ENCODE data around the gene P2RX1.

The P2RX1 gene

DNA sequence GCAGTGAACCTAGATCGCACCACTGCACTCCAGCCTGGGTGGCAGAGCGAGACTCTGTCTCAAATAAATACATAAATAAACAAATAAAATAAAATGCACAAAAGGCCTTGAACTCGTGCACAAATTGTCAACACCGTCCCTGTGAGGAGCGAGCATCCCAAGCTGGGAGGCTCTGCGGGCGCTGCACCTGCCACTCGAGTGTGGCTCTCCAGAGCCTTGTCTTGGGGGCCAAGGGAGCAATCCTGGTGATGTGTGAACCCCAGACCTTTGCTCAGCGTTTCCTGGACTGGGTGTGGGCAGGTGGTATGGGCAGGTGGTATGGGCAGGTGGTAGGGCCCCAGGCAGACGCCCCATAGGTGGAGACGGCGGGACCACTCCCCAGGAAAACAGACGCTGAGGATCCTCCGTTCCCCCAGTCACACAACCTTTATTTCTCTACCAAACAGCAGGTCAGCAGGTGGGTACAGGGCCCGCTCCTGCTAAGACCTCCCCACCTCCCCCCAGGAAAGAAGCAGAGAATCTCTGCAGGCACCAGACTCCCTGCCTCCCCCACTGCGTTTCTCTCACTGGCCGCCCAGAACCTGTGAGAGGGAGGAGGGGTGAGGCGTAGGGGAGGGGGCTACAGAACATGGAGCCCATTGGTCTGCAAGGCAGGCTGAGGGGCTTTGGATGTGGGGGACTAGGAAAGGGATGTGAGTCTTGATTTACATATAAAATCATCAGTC is 7.4 kb upstream of the P2RX1 start:
- no peak for DNase-seq

DNA sequence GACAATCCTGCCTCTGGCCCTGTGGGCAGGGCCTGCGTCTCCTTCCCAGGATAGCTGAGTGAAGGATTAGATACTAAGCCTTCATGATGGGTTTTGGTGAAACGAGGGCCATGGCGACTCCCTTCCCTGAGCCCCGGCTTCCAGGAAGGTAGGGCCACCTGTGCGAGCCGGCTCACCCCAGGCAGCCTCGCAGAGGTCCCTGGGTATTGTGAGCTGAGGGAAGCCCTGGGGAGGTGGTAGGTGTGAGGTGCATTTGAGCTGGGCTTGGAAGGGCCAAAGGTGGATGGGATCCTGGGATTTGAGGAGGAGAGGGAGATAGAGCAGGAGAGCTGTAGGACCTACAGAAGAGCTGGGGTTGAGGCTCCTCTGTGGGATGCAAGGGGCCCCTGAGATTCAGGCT is 6.5 kb upstream of the P2RX1 start:
- no peak for DNase-seq

DNA sequence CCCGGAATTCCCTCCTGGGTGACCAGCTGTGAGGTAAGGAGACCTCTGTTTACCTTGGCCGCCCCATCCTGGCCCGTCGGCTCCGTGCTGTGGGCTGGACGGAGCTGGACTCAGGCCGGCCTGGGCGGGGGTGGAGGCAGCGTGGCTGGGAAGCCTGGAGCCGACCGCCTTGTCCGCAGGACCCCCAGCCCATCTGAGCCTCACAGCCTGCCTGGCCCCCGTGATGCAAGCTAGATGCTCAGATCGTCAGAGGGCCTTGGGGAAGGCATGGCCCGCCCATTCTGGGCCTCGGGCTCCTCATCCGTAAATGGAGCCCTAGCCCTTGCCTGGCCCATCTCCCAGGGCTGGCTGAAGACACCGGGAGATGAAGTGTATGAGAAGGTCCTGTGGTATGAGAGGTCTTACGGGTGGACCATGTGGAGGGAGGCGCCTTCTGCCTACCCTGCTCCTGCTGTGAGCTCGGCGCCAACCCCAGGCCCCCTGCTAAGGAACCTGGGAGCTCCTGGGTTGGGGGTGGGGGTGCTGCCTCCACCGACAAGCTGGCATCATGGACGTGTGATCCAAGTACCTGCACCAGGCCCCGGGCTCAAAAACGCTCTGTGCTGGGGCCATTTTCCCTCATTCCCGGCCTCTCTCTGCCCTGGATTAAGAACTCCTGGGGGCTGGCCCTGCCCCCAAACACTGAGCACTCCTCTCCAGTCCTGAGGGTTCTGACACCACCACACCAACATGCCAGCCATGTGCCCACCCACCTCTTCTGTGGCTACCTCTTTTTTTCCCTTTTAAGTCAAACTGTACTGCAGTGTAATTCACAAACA is 5.4 kb upstream of the P2RX1 start:
- no peak for DNase-seq

DNA sequence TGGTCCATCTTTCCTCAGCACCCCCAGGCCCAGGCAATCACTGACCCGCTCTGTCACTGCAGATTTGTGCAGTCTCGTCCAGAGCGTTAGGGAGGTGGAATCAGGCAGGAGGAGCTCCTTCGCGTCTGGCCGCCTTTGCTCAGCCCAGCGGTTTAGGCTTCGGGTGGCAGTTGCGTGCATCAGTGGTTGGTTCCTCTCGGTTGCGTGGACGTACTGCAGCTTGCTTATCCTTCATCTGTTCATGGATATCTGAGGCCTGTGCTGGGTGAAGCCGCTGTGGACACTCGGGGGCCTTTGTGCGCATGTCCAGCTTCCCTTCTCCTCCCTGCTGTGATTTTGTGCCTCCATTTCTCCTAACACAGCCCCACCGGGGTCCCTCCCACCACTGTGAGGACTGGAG is 4.7 kb upstream of the P2RX1 start:
- no peak for DNase-seq

DNA sequence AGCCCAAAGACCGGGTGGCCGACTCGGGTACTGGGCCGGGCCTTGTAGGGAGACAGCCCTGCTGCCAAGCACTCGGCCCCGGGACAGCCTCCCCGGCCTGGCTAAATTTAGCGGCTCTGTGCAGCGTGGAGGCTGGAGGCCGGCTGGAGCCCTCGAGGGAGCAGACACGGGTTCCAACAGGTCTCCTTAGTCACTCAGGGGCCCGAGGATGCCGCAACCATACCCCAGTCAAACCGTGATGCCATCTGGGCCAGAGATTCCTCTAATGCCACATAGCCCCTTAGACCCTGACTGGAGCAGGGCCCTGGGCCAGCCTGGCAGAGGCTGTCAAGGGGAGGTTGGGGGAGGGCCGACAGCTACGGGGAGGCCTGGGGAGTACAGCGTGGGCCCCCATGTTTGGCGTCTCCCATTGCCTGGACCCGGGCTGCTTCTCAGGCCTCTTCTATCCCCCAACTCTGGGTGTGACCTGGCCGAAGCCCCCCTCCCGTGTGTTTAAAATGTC is 2.9 kb upstream of the P2RX1 start:
- DNase-seq: no peak

DNA sequence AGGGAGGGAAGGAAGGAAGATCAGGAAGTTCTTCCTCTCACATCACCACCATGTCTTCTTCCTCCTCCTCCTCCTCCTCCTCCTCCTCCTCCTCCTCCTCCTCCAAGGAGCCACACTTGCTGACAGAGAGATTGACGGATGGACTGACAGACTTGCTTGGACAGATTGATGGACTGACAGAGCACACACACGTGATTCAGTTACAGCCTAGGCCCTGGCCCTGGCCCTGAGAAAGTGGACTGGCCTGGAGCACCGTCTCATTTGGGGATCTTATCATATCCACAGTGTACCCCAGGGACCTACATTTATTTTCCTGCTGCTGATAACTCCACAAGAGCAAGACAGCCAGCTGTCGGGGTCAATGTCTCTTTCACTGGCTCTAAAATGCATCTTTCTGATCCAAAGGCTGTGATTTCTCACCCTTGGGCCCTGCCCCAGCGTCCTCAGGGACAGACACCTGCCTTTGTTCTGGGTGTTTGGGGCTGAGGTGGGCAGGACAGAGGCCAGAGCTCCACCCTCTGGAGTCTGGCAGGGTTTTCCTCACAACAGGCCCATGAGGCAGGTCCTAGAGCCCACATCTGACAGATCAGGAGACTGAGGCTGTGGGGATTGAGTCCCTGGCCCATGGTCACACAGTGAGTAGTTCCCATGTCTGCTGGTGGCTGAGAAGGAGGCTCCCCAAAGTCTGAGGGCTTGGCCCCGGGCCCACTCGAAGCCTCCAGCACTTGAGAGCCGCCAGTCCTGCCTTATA is 2.3 kb upstream of the P2RX1 start:
- no peak for DNase-seq

DNA sequence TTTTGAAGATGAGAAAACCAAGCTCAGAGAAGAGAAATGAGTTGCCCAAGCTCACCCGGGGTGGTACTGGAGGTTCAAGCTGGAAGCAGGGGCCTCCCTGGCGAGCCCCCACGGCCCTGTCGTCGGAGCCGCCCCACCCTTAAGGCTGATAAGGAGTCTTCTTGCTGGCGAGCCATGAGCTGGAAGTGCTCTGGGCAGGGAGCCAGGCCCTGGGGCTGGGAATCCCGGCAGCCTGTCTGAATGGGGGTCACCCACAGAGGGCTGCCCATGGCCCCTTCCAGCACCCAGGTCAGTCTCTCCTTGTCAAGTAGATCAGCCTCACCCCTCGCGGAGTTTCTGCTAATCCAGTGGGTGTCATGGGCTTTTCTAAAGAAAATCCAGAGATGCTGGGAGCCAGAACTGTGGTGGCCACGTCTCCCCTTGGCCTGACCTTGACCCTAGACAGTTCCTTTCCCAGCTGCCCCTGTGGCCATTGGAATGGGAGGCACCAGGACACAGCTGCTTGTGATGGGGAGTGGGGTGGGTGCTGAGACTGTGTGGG is 1.2 kb upstream of the P2RX1 start:
- DNase-seq: peak; percentile 42

DNA sequence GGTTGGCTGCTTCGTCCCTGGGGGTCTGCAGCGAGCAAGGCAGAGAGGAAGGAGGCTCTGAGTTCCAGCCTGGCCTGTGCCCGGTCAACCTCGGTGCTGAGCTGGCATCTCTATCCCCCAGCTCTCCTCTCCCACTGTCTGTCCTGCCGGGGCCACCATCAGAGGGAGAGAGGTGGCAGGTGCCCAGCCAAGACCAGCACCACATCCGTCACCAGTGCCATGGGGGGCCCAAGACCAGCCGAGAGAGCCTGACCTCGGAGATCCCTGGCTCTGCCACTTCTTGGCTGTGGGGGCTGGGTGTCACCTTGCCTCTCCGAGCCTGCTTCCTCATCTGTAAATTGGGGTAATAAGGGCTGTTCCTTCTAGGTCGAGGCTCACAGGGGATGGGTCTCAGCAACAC is 560 bp upstream of the P2RX1 start:
- no peak for DNase-seq

DNA sequence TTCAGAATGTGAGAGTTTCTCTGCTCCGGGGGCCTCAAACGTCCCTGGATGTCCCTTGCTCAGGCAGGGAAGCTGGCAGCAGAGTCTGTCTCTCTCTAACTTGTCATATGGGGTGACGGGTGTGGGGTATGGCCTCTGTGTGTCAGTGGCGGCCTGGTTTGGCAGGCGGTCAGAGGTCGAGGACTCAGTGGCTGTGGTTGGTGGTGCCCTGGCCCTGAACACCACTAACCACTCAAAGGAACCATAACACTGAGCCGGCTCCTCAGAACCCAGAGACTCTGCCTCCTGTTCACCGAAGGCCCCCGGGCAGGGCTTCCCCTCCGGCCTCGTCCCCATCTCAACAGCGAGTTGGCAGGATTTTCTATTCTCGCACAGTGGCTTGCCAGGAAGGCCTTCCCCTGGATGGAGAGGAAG is 677 bp downstream of the P2RX1 start:
- DNase-seq: no peak

DNA sequence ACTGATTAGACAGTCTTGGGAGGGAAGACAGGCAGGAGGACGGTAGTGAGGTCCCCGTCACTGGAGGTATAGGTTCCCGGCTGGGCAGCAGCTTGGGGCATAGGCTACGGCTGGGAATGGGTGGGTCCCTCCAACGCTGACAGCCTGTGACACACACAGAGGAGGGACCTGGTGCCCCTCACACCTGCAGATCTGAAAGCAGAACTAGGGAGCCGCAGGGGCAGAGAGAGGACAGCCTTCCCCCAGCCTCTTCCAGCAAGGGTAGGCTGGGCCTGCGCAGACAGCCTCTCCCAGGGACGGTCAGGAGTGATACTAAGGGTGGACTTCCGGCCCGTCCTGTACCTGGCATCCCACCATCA is 2.0 kb downstream of the P2RX1 start:
- DNase-seq: no peak

DNA sequence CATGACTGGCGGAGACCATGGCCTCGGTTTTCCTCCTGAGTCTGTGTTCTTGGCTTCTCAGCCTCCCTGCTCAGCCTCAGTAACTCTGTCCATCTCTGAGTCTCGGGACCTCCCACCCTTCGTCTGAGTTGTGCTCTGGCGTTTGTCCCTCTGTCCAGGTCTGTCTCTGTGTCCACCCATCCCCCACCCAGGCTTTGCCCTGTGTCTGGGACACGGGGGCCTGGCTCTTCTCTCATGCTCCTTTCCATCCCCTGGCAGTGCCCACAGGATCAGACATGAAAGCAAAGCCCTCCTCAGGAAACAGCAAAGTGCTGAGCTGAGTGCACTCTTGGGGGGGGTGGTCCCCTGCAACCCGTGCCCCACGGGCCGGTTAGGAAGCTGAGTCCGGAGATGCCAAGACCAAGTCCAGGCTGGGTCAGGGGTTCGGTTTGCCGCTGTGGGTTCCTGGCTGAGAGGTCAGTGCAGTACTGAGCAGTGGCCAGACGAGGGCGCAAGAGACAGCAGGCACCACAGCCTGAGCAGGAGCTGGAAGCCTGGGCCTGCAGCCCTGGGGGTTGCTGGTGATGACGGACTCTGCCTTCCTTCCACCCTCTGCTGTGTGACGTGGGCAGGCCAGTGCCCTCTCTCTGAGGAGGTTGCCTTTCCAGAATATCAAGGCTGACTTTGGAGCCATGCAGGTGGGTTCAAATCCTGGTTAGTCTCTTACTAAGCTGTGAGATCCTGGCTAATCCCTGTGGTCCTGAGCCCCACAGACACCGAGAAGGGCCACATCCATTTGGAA is 2.5 kb downstream of the P2RX1 start:
- peak; percentile 41 for DNase-seq

DNA sequence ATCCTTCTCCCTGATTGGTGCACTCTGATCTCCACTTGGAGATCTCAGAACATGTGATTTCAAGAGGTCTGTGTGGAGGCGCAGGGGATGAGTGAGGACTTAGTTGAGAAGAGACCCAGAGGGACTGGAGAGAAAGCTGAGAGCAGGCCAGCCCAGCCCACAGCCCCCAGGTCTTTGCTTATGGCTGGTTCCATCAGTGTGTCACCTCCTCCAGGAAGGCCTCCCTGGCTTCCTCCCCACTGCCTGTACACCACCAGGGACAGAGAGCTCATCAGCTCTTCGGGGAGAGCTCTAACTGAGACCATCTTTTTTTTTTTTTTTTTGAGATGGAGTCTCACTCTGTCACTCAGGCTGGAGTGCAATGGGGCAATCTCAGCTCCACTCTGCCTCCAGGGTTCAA is 3.4 kb downstream of the P2RX1 start:
- no peak for DNase-seq

DNA sequence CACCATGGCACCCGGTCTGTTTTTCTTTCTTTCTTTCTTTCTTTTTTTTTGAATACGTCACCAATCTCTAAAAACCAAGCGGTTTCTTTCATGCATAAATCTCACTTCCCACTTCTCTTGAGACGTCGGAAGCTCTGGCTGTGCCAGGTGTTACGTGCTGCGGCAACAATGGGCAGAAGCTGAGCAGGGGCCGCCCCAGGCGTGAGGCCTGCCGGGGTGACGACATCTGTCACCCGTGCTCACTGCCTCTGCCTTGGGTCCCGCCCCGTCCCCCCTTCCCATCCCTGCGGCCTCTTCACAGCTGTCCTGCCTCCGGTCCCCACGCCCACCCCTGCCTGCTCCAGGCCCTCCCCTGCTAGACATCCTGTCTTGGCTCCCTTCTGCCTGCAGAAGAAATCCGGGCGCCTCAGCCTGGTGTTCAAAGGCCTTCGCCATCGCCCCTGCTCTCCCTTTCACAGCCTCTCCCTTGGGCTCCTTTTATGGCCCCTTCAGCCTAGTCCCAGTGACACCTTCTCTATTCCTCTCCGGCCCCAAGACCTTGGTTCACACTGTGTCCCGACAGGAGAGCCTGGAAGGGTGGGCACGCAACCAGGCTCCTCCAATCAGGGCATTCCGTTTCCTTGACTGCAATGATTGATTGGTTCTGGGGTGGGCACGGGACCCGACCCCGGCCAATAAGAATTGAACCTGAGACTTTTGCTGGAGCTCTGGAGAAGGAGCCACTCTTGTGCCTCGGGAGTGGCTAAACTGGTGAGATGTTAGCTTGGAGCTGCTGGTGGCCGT is 4.8 kb downstream of the P2RX1 start:
- no peak for DNase-seq

DNA sequence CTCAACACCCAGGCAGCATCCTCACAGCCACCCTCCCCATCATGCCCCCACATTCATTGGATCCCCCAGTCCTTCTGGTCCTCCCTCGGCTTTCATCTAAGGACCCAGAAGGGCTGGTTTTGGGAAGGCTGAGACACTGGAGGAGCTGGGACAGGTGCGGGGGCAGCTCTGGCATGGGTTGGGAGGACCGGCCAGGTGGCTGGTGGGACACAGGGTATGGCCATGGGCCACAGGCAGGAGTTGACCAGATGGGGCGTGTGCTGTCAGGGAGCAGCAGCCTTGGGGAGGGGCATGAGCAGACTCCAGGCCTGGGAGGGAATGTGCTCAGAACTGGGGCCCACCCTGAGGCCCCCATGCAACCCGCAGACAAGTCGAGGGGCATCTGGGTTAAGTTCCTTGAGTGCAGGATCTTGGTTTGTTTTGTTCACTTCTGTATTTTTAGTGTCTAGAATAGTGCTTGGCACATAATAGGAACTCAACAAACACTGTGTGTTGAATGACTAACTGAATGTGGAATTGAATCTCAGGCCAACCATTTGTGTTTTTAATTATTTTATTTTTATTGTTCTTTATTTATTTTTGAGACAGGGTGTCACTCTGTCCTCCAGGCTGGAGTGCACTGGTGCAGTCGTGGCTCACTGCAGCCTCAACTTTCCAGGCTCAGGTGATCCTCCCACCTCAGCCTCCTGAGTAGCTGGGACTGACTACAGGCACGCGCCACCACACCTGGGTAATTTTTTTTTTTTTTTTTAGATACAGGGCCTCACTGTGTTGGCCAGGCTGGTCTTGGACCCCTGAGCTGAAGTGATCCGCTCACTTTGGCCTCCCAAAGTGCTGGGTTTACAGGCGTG is 5.6 kb downstream of the P2RX1 start:
- DNase-seq: no peak

DNA sequence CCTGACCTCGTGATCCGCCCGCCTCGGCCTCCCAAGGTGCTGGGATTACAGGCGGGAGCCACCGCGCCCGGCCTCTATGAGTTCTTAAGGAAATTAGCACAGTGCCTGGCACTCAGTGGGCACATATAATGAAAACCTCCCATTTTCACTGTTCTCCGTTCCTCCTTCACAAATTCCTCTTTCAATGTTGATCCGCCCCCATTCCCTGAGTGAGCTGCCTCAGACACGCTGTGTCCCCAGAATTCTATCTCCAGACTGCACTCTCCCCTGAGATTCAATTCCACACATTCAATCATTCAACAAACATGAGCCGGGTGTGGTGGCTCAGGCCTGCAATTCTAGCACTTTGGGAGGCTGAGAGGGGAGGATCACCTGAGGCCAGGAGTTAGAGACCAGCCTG is 7.0 kb downstream of the P2RX1 start:
- DNase-seq: no peak

DNA sequence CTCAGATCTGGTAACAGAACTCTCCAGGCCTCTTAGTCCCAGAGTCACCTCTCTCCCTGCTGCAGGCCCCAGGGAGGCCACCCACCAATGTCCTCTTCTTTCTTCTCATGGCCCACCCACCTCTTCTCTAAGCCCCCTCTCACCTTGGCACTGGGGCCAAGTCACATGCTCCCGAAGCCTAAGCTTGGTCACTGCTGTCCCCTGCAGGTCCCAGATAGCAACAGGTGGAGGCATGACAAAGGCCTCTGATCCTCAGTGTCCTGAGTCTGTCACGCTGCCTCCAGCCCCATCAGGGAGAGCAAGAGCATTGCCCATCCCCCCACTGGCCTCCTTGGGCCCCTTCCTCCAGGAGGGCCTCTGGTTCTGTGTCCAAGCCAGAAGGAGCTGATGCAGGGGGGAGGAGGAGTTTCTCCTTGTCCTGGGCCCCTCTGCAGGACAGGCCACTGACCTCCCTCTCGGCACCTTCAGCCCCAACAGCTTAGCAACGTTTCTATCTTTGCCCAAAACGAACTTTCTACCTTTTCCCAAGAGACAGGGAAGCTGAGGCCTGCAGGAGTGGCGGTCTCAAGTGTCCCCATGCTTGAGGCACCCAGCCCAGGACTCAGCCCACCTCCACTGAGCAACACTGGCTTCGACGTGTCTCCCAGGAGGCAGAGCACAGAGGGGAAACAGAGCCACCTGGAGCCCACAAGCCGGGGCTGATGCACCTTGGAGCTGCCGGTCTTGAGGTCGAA is 8.6 kb downstream of the P2RX1 start:
- DNase-seq: no peak

DNA sequence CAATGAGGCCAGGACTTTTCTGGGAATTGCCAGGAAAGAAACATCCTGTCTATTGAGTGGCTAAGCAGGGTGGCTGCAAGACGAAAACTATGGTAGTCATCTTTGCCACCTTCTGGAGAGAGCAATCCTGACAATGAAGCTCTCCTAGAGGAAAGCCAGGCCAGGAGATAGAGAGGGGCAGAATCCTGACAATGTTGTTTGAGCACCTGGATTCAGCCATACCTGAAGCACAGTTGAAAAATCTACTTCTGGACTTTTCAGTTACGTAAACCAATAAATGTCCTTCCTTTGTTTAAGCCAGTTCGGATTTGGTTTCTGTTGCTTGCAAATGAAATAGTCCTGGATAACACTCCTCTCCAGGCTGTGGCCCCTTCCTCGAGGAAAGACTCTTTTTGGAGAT is 9.4 kb downstream of the P2RX1 start:
- DNase-seq: no peak

DNA sequence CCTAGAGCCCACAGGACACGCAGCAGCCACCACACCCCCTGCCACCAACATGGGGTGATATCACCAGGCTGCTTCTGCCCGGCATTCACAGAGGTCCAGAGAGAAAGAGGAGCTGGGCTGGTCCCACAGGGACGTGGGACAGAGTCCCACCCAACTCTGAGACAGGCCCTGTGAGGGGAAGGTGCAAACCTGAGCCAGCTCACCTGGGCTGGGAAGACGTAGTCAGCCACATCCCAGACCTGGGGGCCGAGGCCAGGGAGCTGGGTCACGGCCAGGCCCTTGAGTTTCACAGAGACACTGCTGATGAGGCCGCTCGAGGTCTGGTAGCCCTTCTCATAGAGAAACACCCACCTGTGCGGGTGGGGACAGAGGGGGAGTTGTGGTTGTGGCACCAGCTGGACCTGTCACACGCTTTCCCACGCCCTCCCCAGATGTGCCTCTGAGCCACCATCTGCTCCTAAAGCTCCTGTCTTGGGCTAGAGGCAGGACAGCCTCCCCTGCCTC is 11.2 kb downstream of the P2RX1 start:
- DNase-seq: no peak

DNA sequence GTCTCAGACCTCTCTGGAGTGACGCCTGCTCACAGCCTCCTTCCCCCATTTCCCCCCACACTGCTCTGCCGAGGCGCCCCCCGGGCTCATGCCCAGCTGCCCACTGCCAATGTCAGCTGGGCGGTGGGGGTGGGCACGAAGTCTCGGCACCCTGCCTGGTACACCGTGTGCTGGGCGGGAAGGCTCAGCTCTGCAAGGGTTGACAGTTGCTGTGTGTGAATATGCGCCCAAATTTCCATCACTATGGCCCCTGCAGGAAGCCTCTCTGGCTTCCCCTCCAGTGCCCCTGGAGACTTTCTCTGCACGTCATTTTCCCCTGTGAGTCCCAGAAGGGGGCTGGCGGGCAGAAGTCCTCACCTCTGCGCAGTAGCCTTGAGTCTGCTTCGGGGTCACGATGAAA is 11.8 kb downstream of the P2RX1 start:
- no peak for DNase-seq

DNA sequence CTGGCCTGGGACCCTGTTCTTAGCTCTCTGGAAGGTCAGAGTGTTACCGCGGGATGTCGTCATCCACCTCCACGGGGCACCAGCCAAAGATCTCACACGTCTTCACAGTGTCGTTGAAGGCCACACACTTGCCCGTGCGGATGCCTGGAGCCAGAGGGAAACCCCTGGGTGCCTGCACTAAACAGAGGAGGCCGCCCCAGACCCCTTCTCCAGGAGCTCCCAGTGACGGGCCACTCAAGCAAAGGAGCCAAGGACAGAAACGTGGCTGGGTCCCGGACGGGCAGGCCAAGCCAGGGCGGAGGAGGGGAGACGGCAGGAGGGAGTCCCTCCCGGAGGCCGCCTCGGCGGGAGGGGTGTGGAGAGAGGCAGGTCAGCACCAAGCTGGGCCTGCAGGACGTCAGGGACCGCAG is 12.4 kb downstream of the P2RX1 start:
- no peak for DNase-seq
